ENCODE data around the gene CCL11.

The CCL11 gene
- 0 reads per million in 2 donors for total RNA-seq

DNA sequence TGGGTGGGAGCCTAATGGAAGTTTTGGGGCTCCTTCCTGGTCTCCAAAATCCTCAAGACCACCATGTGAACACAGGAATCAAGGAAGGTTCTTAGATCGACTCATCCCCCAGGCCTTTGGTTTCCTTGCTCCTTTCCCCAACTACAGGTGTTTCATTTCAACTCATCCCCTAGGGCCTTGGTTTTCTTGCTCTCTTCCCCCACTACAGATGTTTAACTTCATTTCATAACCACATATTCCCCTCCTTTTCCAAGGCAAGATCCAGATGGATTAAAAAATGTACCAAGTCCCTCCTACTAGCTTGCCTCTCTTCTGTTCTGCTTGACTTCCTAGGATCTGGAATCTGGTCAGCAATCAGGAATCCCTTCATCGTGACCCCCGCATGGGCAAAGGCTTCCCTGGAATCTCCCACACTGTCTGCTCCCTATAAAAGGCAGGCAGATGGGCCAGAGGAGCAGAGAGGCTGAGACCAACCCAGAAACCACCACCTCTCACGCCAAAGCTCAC, at the start of gene CCL11:
TSS of gene CCL11 (plus strand) at position 457 of the 507 bp plus-strand sequence. CDS start 67 bp downstream, outside the sequence.
- no peak for DNase-seq

DNA sequence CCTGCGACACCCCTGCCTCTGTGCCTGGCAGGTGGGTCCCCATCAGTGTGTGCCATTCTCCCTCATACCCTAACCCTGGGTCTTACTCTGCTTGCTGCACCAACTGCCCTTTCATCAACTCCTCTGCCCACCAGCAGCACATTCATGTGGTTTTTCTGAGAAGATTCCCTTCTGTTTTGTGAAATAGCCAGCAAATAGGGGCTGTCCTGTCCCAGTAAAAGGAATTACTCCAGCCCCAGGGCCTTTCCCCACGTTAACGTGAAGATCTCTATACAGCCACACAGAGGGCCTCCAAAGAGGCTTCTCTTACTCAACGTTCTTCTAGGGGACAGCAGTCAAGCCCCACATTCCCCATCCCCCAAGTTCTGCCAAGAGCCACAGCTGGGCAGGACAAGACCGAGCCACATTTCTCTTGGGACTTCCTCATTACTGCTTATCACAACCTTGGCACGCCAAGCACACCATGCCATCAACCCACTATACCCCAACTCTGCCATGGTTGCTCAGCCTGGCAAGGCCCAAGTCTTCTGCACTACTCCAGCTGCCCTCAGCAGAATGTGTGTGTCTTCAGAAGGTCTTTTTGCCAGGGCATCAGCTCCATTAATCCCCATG, 49.2 kb upstream of the CCL11 start:
- DNase-seq: no peak

DNA sequence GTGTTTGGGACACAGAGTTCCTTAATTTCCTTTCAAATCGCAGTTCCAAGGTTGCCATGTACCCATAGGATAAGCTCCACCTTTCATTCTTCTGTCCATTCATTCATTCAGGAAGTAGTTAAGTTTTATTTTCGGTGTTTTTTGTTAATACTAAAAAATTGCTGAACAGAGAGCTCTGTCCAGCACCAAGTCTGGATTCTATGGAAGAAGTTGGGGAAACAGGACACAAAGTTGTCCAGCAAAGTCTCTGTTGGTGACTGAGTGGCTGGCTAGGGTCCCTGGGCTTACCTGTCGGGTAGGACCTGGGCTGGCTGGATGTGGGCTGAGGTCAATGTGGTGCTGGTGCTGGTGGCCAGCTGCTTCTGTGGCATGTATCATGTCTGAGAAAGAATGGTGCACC, 48.1 kb upstream of the CCL11 start:
- no peak for DNase-seq

DNA sequence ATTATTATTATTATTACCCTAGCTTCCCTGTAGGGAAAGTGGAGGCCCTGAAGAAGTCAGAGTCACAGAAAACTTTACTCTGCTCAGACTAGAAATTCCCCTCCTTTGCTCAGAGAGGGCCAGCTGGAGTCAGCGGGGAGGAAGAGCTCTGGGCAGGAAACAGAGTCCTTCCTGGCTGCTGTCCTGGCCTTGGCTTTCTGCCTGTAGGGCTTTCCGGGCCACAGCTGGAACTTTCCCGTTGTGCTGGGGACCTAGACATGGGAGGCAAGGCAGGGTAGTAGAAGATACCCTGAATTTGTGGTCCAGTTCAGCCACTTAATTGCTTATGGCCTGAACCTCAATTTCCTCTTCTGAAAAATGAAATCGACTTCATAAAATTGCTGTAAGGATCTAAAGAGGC, 44.5 kb upstream of the CCL11 start:
- DNase-seq: no peak

DNA sequence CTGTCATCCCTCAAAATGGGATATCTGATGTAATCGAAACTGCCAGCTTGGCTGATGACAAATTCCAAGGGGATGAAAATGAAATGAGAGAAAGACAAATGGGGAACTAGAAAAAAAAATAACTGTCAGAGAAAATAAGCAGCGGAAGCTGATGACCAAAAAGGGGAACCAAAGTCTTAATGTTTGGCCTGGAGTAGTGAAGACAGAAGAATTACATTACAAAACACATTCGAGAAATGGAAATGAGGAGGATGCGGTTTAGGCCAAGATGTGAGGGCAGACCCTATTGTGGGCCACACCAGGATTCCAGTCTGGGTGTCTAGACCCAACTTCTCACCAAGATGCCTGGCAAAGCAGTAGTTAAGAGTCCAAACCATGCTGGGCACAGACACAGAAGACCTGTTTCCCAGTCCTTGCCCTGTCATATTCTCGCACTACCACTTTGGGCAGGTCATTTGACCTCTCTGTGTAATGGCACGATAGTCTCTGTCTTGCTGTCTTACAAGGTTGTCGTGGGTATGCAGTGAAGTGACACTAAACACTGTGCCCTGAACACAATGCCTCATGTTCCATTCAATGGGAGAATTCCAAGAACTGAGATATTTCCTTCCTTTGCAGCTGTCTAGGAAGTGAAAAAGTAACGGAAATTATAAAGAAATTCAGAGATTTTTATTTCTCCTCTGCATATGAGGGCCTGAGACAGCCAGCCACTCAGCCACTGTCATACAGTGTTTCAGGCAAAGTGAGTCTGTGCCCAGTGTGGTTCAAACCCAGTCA, 42.8 kb upstream of the CCL11 start:
- no peak for DNase-seq

DNA sequence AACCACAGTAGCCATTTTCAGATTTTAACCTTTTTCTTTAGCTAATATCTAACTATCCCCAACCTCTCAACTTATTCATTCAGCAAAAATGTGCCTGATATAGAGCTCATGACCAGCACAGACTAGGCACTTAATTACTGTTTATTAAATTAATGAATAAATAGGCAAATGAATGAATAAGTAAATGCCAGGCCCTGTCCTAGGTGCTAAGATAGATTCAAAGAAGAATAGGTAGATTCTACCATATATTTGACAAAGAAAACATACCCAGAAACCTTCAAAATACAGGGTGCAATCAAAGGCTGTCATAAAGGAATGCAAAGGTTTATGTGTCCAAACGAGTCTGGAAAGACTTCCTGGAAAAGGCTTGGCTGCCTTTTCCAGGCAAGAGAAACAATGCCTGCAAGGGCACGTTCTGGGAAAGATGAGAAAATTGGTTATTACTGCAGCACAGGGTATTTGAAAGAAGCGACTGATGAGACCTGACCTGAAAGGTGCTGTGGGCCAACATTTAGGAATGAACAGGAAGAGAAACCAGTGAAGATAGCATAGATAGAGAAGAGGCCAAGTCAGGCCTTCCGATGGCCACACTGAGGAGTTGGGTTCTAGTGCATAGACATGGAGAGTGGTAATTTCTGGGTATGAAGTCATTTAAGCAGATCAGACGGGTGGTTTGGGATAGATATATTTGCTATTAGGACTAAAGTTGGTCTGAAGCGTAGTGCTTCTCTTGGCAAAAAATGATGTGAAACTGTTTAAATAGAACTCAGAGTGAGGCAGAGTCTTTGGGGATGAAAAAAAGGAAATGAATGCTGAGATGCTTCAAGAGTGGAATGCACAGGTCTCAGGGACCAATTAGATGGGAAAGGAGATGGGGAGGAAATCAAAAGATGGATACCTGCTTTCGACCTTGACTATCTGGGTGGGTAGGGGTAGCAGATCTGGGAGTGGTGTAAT, 41.9 kb upstream of the CCL11 start:
- DNase-seq: no peak

DNA sequence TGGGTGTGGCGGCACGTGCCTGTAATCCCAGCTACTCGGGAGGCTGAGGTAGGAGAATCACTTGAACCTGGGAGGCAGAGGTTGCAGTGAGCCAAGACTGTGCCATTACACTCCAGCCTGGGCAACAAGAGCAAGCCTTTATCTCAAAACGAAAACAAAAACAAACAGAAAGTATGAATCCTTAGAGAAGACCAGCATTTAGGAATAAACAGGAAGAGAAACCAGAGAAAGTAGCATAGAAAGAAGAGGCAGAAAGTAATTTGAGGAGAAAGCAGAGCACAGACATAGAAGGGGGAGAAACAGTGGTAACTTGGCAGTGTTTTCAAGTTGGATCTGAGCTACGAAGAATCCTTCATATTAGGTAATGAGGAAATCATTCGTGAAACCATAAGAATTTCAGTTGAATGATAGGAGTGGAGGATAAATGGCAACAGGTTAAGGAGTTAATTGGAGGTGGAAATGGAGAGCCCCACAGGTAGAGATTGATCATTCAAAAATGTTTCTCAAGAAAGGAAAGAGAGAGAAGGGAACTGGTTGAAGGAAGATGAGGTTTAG, 40.1 kb upstream of the CCL11 start:
- DNase-seq: no peak

DNA sequence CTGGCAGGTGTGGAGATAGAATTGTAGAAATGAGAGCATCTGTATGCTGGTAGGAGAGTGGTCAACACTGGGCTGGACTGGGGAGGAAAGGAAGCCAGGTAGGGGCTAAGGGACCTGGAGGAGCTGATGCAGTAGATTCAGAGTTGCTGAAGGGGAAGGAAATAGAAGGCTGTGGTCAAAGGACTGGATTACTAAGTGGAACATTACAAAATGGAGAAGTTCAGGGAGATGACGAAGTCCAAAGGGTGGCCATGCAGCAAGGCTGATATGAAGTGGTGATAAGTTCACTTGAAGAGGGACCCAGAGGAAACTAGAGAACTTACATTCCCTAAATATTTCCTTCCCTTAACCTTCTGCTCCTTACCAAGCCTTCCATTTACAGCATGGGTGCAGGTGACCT, 39.1 kb upstream of the CCL11 start:
- DNase-seq: no peak

DNA sequence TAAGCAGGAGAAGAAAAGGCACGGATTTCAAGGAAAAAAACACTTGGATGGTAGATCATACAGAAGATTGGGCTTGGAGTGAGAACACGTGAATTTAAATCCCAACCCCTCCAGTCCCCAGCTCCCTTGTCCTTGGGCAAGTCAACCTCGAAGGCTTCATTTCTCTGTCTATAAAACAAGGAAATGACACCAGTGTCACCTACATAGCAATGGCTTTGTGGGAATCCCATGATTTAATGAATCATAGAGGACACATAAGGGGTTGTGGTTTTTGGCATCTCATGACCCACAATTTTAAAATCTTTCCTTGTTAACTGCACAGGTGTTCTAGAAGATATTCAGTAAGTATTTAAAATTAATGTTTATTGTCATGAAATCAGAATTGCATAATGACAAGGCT, 38.7 kb upstream of the CCL11 start:
- DNase-seq: no peak

DNA sequence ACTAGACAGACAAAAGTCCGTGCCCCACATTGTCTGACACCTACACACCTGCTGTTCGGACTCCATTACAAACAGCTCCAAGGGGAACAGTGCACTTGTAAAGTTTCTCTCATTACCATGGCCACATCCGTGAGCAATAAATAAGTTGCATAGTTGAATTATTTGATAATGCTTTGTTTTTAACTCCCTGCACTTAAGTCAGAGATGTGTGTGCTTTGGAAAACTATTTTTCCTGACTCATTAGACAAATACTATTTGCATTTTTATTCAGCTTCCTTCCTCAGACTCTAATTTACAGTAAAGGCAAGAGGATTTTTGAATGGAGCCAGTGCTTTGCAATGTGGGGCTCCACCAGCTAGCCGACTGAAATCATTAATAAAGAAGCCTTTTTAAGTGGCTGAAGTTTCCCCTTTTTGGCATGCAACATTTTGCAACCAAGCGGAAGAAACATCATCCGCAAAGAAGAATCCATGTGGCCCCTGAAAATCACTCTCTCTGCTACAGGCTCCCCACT, 37.0 kb upstream of the CCL11 start:
- DNase-seq: no peak

DNA sequence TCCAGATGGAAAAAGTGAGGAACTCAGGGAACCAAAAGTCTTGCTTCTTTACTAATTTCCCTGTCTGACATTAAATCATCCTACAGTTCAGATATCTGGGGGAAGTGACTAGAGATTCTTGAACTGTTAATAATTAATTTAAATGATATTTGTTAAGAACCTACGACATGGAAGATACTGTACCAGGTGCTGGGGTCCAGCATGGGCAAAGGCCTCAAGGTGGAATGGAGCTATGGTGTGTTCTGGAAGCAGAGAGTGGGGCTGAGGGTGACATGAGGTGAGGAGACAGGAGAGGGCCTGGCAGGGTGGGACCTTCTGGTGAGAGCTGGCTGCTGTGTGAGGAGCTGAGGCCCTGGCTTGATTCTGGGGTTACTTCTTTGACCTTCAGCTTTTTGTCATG, 36.5 kb upstream of the CCL11 start:
- no peak for DNase-seq

DNA sequence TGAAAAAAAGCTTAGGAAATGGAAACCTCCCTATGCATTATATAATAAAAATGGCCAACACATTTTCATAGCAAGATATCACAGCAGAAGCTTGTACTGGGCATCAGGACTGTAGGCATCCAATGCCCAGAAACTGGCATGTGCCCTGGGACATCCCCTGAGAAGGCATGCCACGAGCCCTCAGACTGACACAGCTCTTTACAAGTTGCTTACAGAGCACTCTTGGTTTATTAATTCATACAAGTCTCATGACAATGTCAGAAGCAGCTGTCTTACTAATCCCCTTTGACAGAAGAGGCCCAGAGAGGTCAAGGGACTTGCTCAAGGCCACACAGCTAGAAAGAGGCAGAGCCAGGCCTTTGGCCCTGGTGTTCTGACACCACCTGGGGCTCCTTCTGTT, 36.1 kb upstream of the CCL11 start:
- no peak for DNase-seq

DNA sequence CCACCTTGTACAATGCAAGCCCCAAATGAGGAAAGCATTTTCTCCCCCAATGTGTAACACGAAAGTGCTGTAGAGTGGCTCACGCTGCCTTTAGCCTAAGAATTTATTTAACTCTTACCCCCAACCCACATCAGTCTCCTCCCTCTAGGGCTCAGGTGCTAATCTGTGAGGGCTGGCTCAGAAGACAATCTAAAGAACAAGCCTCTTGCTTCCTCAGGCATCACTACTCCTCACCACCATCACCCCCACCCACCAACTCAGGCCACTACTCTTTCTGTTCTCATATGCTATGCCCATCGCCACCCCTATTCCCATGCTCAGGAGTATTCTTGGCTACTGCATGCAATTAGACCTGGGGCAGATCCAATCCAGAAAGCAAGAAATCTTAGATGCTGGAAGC, 34.4 kb upstream of the CCL11 start:
- no peak for DNase-seq

DNA sequence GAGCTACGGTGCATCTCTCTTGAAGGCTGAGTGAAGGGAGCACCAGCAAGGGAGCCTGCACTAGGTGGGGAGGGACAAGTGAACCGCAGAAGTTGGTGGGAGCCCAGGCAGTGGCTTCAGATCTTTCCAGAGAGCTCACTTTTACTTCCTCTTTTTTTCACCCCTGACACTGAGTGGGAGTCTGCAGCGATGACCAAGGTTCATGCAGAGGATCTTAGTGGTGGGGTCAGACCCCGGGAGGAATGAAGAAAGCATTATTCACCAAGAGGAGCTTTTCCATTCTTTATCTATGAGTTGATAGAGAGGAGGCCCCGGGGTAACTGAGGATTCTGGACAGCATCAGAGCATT, 33.5 kb upstream of the CCL11 start:
- DNase-seq: no peak

DNA sequence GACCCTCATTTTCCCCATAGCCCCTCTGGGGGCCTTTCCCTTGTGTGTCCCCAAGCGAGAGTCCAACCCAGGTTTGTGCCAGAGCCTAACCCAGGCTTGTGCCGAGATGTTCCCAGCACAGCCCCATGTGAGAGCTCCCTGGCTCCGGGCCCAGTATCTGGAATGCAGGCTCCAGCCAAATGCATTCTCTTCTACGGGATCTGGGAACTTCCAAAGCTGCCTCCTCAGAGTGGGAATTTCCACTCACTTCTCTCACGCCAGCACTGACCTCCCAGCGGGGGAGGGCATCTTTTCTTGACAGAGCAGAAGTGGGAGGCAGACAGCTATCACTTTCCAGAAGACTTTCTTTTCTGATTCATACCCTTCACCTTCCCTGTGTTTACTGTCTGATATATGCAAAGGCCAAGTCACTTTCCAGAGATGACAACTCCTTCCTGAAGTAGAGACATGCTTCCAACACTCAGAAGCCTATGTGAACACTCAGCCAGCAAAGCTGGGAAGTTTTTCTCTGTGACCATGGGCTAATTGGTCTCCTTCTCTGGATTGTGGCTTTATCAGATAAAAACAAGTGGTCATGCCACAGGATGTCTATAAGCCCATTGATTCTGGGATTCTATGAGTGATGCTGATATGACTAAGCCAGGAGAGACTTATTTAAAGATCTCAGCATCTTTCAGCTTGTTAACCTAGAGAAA, 33.0 kb upstream of the CCL11 start:
- DNase-seq: no peak

DNA sequence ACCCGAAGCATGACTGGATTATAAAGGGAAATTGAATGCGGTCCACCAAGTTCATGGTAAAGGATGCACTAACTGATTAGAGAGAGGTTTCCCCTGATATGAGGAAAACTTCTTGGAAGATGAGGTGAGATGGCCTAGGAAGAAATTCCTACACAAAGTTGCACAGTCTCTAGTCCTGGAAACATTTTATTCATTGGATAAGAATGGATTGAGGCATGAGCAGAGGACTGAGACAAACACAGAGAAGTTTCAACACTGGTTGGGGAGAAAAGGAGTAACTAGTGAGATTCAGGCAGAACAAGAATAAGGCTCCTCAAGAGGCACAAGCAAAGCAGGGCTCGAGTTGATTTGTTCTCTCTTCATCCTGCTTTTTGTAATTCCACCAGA, 32.4 kb upstream of the CCL11 start:
- no peak for DNase-seq

DNA sequence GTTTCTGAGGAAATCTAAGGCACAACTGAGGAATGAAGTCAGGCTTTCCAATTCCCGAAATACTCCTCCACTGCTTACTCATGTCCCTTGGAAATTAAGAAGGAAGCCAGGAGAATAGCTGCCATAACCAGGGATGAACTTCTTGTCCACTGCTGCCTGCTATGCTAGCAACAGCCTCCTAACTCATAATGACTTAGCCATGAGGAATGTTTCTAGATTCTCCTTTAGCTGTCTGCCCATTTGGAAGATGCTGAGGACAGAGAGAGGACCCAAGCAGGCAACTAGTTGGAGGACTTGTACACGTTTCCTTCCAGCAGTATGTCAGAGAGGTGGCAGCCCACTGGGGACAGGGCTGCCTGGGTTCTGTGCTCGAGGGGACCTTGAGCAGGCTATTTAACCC, 31.4 kb upstream of the CCL11 start:
- no peak for DNase-seq

DNA sequence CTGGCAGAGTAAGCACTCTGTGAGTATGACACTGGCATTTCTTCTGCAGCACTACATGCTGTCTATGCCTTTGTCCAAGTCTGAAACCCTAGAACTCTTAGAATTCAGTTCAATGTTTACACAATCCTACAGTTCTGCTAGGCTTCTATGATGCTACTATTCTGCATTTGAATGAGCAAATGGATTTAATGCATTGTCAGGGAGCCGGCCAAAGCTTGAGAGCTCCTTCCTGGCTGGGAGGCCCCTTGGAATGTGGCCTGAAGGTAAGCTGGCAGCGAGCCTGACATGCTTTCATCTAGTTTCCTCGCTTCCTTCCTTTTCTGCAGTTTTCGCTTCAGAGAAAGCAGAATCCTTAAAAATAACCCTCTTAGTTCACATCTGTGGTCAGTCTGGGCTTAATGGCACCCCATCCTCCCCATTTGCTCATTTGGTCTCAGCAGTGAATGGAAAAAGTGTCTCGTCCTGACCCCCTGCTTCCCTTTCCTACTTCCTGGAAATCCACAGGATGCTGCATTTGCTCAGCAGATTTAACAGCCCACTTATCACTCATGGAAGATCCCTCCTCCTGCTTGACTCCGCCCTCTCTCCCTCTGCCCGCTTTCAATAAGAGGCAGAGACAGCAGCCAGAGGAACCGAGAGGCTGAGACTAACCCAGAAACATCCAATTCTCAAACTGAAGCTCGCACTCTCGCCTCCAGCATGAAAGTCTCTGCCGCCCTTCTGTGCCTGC, 30.7 kb upstream of the CCL11 start, which contains the start of gene CCL2:
TSS of gene CCL2 (plus strand) at position 635 of the 730 bp plus-strand sequence. CDS start at position 700, 65 bp downstream.
- DNase-seq: no peak

DNA sequence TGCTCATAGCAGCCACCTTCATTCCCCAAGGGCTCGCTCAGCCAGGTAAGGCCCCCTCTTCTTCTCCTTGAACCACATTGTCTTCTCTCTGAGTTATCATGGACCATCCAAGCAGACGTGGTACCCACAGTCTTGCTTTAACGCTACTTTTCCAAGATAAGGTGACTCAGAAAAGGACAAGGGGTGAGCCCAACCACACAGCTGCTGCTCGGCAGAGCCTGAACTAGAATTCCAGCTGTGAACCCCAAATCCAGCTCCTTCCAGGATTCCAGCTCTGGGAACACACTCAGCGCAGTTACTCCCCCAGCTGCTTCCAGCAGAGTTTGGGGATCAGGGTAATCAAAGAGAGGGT, 30.2 kb upstream of the CCL11 start:
- DNase-seq: no peak

DNA sequence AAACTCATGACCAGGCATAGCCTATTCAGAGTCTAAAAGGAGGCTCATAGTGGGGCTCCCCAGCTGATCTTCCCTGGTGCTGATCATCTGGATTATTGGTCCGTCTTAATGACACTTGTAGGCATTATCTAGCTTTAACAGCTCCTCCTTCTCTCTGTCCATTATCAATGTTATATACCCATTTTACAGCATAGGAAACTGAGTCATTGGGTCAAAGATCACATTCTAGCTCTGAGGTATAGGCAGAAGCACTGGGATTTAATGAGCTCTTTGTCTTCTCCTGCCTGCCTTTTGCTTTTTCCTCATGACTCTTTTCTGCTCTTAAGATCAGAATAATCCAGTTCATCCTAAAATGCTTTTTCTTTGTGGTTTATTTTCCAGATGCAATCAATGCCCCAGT, 29.7 kb upstream of the CCL11 start:
- no peak for DNase-seq

DNA sequence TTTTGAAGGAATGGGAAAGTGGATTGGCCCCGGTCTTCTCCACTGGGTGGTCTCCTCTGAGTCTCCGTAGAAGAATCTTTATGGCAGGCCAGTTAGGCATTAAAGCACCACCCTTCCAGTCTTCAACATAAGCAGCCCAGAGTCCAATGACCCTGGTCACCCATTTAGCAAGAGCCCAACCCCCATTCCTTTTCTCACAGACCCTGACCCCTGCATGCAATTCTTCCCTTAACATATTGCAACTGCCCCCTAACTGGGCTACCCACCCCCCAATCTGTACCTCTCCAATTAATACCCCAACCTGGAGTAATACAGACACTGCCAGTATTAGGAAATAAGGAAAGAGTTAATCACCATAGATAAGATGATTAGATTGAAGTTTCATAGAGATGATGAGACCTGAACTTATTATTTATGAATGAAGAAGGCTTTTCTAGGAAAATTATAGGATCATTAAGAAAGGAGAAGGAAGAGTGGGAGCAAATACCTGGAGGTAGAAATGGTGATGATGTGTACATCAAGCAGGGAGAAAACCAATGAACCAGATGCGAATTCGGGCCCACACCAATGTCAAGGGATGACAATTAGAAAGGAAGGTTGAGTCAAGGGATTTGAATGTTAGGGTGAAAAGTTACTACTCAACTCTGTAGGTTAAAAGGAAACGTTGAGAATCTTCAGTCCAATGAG, 28.1 kb upstream of the CCL11 start:
- DNase-seq: no peak

Data from activated gamma-delta T cell (primary cell).